GM23338 (cell line): Measurements from ENCODE around the gene ATP8B4. TPM values are rescaled to one million over a fixed set of nuclear protein-coding genes. Genes with fewer than 3 reads are reported as not detected.

Experiments used
- ATAC-seq: fragments of 200-7000 bp; cut with Tn5 transposase; 3 replicates; pipeline ENCODE4 v1.9.1; 2020
- DNase-seq: peaks from one replicate; pipeline ENCODE4 v3.0.0-alpha.2; 2015; ENCODE audit warnings: low spot score
- H2AFZ ChIP-seq: fragments of 200-600 bp; sonication (generic); 2 replicates; pipeline ENCODE4 v1.8.0; 2016; ENCODE audit warnings: antibody characterized with exemption, mild to moderate bottlenecking, moderate library complexity
- H3F3A ChIP-seq: fragments of 200-600 bp; sonication (generic); replicated peaks from 2 replicates; pipeline ENCODE4 v1.8.0; 2017; ENCODE audit warnings: antibody characterized with exemption, mixed run types, low read depth
- H3K27ac ChIP-seq: fragments of 200-600 bp; sonication (generic); 2 replicates; pipeline ENCODE4 v1.6.1; 2016; ENCODE audit warnings: low read depth
- H3K27me3 ChIP-seq: fragments of 200-600 bp; sonication (generic); 2 replicates; pipeline ENCODE4 v1.8.0; 2016; ENCODE audit warnings: mild to moderate bottlenecking, mixed run types, moderate library complexity; ENCODE audit not compliant: insufficient read depth
- H3K36me3 ChIP-seq: fragments of 200-600 bp; sonication (generic); 2 replicates; pipeline ENCODE4 v1.8.0; 2016; ENCODE audit warnings: mild to moderate bottlenecking; ENCODE audit not compliant: insufficient read depth
- H3K4me1 ChIP-seq: fragments of 200-600 bp; sonication (generic); 2 replicates; pipeline ENCODE4 v1.8.0; 2016; ENCODE audit warnings: mild to moderate bottlenecking, moderate library complexity; ENCODE audit not compliant: insufficient read depth
- H3K4me2 ChIP-seq: fragments of 200-600 bp; sonication (generic); 2 replicates; pipeline ENCODE4 v1.7.1; 2017; ENCODE audit warnings: mixed run types
- H3K4me3 ChIP-seq: fragments of 200-600 bp; sonication (generic); 2 replicates; pipeline ENCODE4 v1.6.1; 2016; ENCODE audit warnings: mixed run types
- H3K79me2 ChIP-seq: fragments of 200-600 bp; sonication (generic); replicated peaks from 2 replicates; pipeline ENCODE4 v1.8.0; 2017; ENCODE audit warnings: mild to moderate bottlenecking; ENCODE audit not compliant: insufficient read depth
- H3K9me2 ChIP-seq: fragments of 200-600 bp; sonication (generic); 2 replicates; pipeline ENCODE4 v1.8.0; 2017; ENCODE audit not compliant: insufficient read depth
- H4K20me1 ChIP-seq: fragments of 200-600 bp; sonication (generic); replicated peaks from 2 replicates; pipeline ENCODE4 v1.8.0; 2017; ENCODE audit warnings: mild to moderate bottlenecking; ENCODE audit not compliant: insufficient read depth
- H3K27ac Mint-ChIP-seq: 2 replicates; pipeline ENCODE4 v1.8.0; 2020; ENCODE audit warnings: inconsistent platforms, mild to moderate bottlenecking, moderate library complexity, mixed read lengths
- H3K27me3 Mint-ChIP-seq: 3 replicates; pipeline ENCODE4 v1.8.0; 2022; ENCODE audit warnings: low read depth, mild to moderate bottlenecking, moderate library complexity, mixed read lengths, inconsistent platforms; ENCODE audit not compliant: insufficient read depth, poor library complexity
- H3K36me3 Mint-ChIP-seq: 3 replicates; pipeline ENCODE4 v1.8.0; 2021; ENCODE audit warnings: low read depth, mild to moderate bottlenecking, inconsistent platforms, moderate library complexity, mixed read lengths
- H3K4me1 Mint-ChIP-seq: 3 replicates; pipeline ENCODE4 v1.8.0; 2020; ENCODE audit warnings: mild to moderate bottlenecking, inconsistent platforms, mixed read lengths
- H3K4me3 Mint-ChIP-seq: 3 replicates; pipeline ENCODE4 v1.8.0; 2021; ENCODE audit warnings: moderate library complexity, mild to moderate bottlenecking, inconsistent platforms, mixed read lengths
- H3K9me3 Mint-ChIP-seq: 3 replicates; pipeline ENCODE4 v1.8.0; 2020; ENCODE audit warnings: moderate library complexity, mild to moderate bottlenecking, inconsistent platforms, mixed read lengths
- CREB1 ChIP-seq: fragments of 250-450 bp; sonication (Bioruptor Pico); IDR thresholded peaks from 2 replicates; pipeline ENCODE4 v1.5.0; 2020; ENCODE audit warnings: low read depth, mild to moderate bottlenecking, moderate library complexity
- EZH2 ChIP-seq: fragments of 200-600 bp; sonication (generic); IDR thresholded peaks from one replicate; pipeline ENCODE4 v1.8.0; 2017; ENCODE audit warnings: antibody characterized with exemption, mild to moderate bottlenecking, low read depth; ENCODE audit not compliant: unreplicated experiment
- EZH2phosphoT487 ChIP-seq: fragments of 200-600 bp; sonication (generic); IDR thresholded peaks from one replicate; pipeline ENCODE4 v1.8.1; 2018; ENCODE audit warnings: antibody characterized with exemption; ENCODE audit not compliant: unreplicated experiment
- JUNB ChIP-seq: IDR thresholded peaks from one replicate; pipeline ENCODE4 v1.6.1; 2016; ENCODE audit warnings: antibody characterized with exemption; ENCODE audit not compliant: unreplicated experiment
- NANOG ChIP-seq: IDR thresholded peaks from 2 replicates; pipeline ENCODE4 v1.6.1; 2016; ENCODE audit warnings: antibody characterized with exemption, borderline replicate concordance
- POLR2AphosphoS5 ChIP-seq: IDR thresholded peaks from 2 replicates; pipeline ENCODE4 v1.6.1; 2016; ENCODE audit warnings: antibody characterized with exemption, low read depth
- STAT1 ChIP-seq: IDR thresholded peaks from one replicate; pipeline ENCODE4 v1.6.1; 2016; ENCODE audit warnings: antibody characterized with exemption; ENCODE audit not compliant: unreplicated experiment
- ZNF114 ChIP-seq: fragments of 250-450 bp; sonication (Bioruptor Pico); IDR thresholded peaks from 2 replicates; pipeline ENCODE4 v1.5.0; 2020; ENCODE audit warnings: mild to moderate bottlenecking, moderate library complexity
- ZNF331 ChIP-seq: fragments of 250-450 bp; sonication (Bioruptor Pico); IDR thresholded peaks from 2 replicates; pipeline ENCODE4 v1.5.0; 2020; ENCODE audit warnings: low read depth, mild to moderate bottlenecking, moderate library complexity
- polyA plus RNA-seq: library from polyadenylated mRNA; unstranded; fragments of >200 nt; fragmentation: Nextera tagmentation; extraction: Ambion mirVana; gene quantifications from 2 replicates; pipeline ENCODE4 v1.2.1, GENCODE V29; 2016
- total RNA-seq: library from RNA; depleted of rRNA; stranded (reverse); fragments of >200 nt; shearing (Covaris generic); gene quantifications from 2 replicates; pipeline ENCODE4 v1.2.3, GENCODE V29; 2014
- TF ChIP-seq, protein P1 (sequence below), 2 experiments: fragments of 200-600 bp in 1 of 2; sonication (generic) in 1 of 2; conservative IDR thresholded peaks; 2 replicates each; pipeline versions ENCODE4 v1.5.1 to v1.6.1; 2016 to 2017; ENCODE audit warnings: antibody characterized with exemption in 2 of 2, low read depth in 2 of 2, mild to moderate bottlenecking in 2 of 2, moderate library complexity in 1 of 2
- TF ChIP-seq, protein P2 (sequence below): fragments of 250-450 bp; sonication (Bioruptor Pico); IDR thresholded peaks from 2 replicates; pipeline ENCODE4 v1.5.0; 2020; ENCODE audit warnings: mild to moderate bottlenecking, moderate library complexity
- TF ChIP-seq, protein P3 (sequence below): IDR thresholded peaks from 2 replicates; pipeline ENCODE4 v1.6.1; 2016; ENCODE audit warnings: antibody characterized with exemption

Gene ATP8B4
- total and polyA plus RNA-seq, 2 experiments from 2014 or later: 0.24 TPM; not detected in 1

DNA sequence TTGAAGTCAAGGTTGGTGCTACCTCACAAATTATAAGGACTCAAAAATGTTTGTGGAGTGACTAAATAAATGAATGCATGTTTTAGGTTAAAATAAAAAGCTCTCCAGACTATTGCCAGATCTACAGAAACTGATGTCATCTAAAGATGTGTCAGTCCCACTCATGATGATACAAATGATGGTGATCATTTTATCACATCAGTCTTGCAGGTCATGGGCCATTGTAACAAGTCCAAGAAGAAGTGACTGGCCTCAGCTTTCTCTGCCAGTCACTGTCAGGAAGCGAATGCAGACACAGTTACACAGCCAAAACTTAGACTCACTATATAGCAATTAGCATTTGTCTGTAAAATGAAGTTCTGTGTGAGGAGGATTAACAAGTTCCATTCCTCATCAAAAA, 18.5 kb downstream of the ATP8B4 start:
- H3K27ac ChIP-seq: no peak overlapping the region
- no peak overlapping the region for H2AFZ ChIP-seq
- no peak for DNase-seq
- H3K4me3 Mint-ChIP-seq: no peak overlapping the region
- H3F3A ChIP-seq: no peaks in the 10 kb centered on the region
- H3K36me3 ChIP-seq: no peaks in the 10 kb centered on the region
- no peaks in the 10 kb centered on the region for H3K4me1 ChIP-seq
- H3K4me3 ChIP-seq: no peak overlapping the region
- no peaks in the 10 kb centered on the region for H3K9me2 ChIP-seq
- no peaks in the 10 kb centered on the region for H4K20me1 ChIP-seq
- no peak overlapping the region for H3K27ac Mint-ChIP-seq
- H3K27me3 Mint-ChIP-seq: peaks cover 2% of the 10 kb centered on the region
- H3K36me3 Mint-ChIP-seq: no peaks in the 10 kb centered on the region
- H3K79me2 ChIP-seq: no peaks in the 10 kb centered on the region
- H3K4me1 Mint-ChIP-seq: peaks cover 4% of the 10 kb centered on the region
- TF ChIP-seq EZH2phosphoT487: no peak
- no peaks in the 10 kb centered on the region for H3K9me3 Mint-ChIP-seq
- no peaks in the 10 kb centered on the region for H3K27me3 ChIP-seq
- no peak for ATAC-seq
- H3K4me2 ChIP-seq: no peak overlapping the region

DNA sequence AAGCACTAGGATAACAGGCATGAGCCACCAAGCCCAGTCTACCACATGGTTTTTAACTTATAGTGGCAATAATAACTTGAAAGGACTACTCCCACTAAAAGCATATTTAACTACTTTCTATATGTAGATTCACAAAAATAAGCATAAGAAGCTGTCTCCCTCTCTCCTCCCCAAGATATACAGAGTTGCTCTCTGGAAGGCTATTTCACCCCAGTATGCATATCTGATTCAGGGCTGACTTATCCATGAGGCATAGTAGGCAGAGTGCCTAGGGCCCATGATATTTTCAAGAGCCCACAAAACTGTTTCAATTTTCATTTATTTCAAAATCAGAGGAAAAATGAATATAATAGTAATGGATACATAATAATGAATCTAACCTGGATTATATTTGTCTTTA, 20.5 kb downstream of the ATP8B4 start:
- Histone ChIP-seq H2AFZ (no peak overlapping the region), H3K4me1 (no peaks in the 10 kb centered on the region), H3K36me3 (no peaks in the 10 kb centered on the region), H3K4me3 (no peak overlapping the region), H3K79me2 (no peaks in the 10 kb centered on the region), H4K20me1 (no peaks in the 10 kb centered on the region), H3K27me3 (no peaks in the 10 kb centered on the region), H3K4me2 (no peak overlapping the region), H3K9me2 (no peaks in the 10 kb centered on the region), H3F3A (no peaks in the 10 kb centered on the region), H3K27ac (no peak overlapping the region)
- H3K4me1 Mint-ChIP-seq: peaks cover 4% of the 10 kb centered on the region
- ATAC-seq: no peak
- no peaks in the 10 kb centered on the region for H3K9me3 Mint-ChIP-seq
- no peak for DNase-seq
- no peaks in the 10 kb centered on the region for H3K36me3 Mint-ChIP-seq
- no peaks in the 10 kb centered on the region for H3K27me3 Mint-ChIP-seq
- no peak overlapping the region for H3K4me3 Mint-ChIP-seq
- no peak overlapping the region for H3K27ac Mint-ChIP-seq
- TF ChIP-seq ZNF114: no peak
- no peak for TF ChIP-seq CREB1 (CRISPR knock-in tag)
- TF ChIP-seq, protein P1, sequence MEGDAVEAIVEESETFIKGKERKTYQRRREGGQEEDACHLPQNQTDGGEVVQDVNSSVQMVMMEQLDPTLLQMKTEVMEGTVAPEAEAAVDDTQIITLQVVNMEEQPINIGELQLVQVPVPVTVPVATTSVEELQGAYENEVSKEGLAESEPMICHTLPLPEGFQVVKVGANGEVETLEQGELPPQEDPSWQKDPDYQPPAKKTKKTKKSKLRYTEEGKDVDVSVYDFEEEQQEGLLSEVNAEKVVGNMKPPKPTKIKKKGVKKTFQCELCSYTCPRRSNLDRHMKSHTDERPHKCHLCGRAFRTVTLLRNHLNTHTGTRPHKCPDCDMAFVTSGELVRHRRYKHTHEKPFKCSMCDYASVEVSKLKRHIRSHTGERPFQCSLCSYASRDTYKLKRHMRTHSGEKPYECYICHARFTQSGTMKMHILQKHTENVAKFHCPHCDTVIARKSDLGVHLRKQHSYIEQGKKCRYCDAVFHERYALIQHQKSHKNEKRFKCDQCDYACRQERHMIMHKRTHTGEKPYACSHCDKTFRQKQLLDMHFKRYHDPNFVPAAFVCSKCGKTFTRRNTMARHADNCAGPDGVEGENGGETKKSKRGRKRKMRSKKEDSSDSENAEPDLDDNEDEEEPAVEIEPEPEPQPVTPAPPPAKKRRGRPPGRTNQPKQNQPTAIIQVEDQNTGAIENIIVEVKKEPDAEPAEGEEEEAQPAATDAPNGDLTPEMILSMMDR (conservative IDR thresholded peaks at IDR 0.05; ENCODE audit: low read depth in 2 of 2): no peak
- no peak for TF ChIP-seq EZH2
- TF ChIP-seq STAT1: no peak
- TF ChIP-seq NANOG: no peak
- TF ChIP-seq, protein P2, sequence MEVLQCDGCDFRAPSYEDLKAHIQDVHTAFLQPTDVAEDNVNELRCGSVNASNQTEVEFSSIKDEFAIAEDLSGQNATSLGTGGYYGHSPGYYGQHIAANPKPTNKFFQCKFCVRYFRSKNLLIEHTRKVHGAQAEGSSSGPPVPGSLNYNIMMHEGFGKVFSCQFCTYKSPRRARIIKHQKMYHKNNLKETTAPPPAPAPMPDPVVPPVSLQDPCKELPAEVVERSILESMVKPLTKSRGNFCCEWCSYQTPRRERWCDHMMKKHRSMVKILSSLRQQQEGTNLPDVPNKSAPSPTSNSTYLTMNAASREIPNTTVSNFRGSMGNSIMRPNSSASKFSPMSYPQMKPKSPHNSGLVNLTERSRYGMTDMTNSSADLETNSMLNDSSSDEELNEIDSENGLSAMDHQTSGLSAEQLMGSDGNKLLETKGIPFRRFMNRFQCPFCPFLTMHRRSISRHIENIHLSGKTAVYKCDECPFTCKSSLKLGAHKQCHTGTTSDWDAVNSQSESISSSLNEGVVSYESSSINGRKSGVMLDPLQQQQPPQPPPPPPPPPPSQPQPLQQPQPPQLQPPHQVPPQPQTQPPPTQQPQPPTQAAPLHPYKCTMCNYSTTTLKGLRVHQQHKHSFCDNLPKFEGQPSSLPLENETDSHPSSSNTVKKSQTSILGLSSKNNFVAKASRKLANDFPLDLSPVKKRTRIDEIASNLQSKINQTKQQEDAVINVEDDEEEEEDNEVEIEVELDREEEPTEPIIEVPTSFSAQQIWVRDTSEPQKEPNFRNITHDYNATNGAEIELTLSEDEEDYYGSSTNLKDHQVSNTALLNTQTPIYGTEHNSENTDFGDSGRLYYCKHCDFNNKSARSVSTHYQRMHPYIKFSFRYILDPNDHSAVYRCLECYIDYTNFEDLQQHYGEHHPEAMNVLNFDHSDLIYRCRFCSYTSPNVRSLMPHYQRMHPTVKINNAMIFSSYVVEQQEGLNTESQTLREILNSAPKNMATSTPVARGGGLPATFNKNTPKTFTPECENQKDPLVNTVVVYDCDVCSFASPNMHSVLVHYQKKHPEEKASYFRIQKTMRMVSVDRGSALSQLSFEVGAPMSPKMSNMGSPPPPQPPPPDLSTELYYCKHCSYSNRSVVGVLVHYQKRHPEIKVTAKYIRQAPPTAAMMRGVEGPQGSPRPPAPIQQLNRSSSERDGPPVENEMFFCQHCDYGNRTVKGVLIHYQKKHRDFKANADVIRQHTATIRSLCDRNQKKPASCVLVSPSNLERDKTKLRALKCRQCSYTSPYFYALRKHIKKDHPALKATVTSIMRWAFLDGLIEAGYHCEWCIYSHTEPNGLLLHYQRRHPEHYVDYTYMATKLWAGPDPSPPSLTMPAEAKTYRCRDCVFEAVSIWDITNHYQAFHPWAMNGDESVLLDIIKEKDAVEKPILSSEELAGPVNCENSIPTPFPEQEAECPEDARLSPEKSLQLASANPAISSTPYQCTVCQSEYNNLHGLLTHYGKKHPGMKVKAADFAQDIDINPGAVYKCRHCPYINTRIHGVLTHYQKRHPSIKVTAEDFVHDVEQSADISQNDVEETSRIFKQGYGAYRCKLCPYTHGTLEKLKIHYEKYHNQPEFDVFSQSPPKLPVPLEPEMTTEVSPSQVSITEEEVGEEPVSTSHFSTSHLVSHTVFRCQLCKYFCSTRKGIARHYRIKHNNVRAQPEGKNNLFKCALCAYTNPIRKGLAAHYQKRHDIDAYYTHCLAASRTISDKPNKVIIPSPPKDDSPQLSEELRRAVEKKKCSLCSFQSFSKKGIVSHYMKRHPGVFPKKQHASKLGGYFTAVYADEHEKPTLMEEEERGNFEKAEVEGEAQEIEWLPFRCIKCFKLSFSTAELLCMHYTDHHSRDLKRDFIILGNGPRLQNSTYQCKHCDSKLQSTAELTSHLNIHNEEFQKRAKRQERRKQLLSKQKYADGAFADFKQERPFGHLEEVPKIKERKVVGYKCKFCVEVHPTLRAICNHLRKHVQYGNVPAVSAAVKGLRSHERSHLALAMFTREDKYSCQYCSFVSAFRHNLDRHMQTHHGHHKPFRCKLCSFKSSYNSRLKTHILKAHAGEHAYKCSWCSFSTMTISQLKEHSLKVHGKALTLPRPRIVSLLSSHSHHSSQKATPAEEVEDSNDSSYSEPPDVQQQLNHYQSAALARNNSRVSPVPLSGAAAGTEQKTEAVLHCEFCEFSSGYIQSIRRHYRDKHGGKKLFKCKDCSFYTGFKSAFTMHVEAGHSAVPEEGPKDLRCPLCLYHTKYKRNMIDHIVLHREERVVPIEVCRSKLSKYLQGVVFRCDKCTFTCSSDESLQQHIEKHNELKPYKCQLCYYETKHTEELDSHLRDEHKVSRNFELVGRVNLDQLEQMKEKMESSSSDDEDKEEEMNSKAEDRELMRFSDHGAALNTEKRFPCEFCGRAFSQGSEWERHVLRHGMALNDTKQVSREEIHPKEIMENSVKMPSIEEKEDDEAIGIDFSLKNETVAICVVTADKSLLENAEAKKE: no peak
- TF ChIP-seq POLR2AphosphoS5: no peak
- TF ChIP-seq EZH2phosphoT487: no peak
- TF ChIP-seq JUNB: no peak
- TF ChIP-seq, protein P3, sequence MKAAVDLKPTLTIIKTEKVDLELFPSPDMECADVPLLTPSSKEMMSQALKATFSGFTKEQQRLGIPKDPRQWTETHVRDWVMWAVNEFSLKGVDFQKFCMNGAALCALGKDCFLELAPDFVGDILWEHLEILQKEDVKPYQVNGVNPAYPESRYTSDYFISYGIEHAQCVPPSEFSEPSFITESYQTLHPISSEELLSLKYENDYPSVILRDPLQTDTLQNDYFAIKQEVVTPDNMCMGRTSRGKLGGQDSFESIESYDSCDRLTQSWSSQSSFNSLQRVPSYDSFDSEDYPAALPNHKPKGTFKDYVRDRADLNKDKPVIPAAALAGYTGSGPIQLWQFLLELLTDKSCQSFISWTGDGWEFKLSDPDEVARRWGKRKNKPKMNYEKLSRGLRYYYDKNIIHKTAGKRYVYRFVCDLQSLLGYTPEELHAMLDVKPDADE: no peak
- TF ChIP-seq ZNF331: no peak
